LNCAP (cell line): Measurements from ENCODE around the gene PAWR.

Source experiments
- CTCF ChIP-seq: fragments of 450-650 bp; IDR thresholded peaks from 2 replicates; pipeline ENCODE4 v1.5.1; 2017; ENCODE audit warnings: mild to moderate bottlenecking

The PAWR gene

GRCh38 chr12:79558924-79559469 is 131.8 kb downstream of the PAWR start:
- TF ChIP-seq CTCF = no peak

- no peak for TF ChIP-seq CTCF
These were observed 133.0 kb downstream of the PAWR start for GRCh38 chr12:79557690-79558315.

GRCh38 chr12:79555028-79555925 is 135.5 kb downstream of the PAWR start:
- peak; percentile 73 for TF ChIP-seq CTCF

- TF ChIP-seq CTCF = no peak
These were observed 136.7 kb downstream of the PAWR start for GRCh38 chr12:79553863-79554574.

- TF ChIP-seq CTCF = no peak
These were observed 138.6 kb downstream of the PAWR start for GRCh38 chr12:79552192-79552591.

GRCh38 chr12:79549531-79550271 is 141.1 kb downstream of the PAWR start:
- TF ChIP-seq CTCF = no peak

GRCh38 chr12:79548610-79548924 is 142.2 kb downstream of the PAWR start:
- TF ChIP-seq CTCF = no peak
